IPS-NIHi11 (cell line): ENCODE measurements around the gene ENKD1.

Experiments
- DNase-seq: peaks from one replicate; pipeline ENCODE4 v3.0.0; 2012; ENCODE audit warnings: mixed read lengths, low spot score

Gene ENKD1

DNA sequence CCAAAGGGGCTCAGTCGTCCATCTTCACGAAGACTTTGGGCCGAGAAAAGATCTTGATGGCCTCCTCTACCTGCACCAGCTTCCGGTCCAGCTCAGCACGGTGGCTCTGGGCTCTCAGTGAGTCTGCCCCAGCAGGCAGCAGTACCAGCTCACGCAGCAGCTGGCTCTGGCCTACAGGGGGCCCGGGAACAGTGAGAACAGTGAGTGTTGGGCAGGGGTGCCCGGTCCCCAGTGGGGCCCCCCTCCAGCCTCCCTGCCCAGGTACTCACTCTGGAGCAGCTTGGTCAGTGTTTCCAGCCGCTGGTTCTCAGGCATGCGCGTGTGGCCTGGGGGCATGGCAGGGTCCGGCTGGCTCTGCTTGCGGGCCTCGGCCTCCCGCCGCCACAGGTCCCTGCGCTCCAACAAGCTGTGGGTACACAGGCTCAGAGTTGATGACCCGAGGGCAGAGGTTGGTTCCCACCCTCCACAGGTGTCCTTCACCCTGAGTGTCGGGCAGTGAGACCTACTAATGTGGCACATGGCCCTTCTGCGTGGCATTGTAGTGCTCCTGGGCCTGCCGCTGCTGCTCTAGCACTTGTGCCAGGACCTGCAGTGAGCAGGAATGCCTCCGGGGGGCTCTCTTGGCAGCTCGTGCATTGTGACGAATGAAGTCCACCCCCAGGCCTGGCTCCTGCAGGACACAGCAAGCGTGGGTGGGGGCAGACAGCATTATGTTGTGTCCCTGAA lies 3.2 kb downstream of the ENKD1 start:
- DNase-seq = no peak

DNA sequence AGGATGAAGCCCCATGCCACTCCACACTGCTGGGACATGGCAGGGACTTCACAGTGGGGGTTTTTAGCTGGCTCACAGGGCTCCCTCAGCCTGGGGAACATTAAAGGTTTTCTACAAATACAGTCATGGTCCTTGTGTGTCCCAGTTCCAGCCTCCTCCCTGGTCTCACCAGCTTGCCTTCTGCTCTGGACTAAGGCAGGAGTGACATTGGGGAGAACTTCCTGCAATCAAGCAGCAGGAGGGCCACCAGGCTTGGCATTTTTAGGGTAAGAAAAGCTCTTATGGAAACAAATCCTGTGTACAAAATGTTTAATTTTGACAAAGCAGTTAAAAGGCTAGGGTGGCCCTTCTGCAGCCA lies 3.9 kb downstream of the ENKD1 start:
- DNase-seq = no peak

DNA sequence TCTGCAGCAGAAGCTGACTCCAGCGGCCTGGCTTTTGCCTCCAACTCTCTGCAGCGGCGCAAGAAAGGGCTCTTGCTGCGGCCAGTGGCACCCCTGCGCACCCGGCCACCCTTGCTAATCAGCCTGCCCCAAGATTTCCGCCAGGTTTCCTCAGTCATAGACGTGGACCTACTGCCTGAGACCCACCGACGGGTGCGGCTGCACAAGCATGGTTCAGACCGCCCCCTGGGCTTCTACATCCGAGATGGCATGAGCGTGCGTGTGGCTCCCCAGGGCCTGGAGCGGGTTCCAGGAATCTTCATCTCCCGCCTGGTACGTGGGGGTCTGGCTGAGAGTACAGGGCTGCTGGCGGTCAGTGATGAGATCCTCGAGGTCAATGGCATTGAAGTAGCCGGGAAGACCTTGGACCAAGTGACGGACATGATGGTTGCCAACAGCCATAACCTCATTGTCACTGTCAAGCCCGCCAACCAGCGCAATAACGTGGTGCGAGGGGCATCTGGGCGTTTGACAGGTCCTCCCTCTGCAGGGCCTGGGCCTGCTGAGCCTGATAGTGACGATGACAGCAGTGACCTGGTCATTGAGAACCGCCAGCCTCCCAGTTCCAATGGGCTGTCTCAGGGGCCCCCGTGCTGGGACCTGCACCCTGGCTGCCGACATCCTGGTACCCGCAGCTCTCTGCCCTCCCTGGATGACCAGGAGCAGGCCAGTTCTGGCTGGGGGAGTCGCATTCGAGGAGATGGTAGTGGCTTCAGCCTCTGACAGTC lies 4.5 kb downstream of the ENKD1 start:
- no peak for DNase-seq

DNA sequence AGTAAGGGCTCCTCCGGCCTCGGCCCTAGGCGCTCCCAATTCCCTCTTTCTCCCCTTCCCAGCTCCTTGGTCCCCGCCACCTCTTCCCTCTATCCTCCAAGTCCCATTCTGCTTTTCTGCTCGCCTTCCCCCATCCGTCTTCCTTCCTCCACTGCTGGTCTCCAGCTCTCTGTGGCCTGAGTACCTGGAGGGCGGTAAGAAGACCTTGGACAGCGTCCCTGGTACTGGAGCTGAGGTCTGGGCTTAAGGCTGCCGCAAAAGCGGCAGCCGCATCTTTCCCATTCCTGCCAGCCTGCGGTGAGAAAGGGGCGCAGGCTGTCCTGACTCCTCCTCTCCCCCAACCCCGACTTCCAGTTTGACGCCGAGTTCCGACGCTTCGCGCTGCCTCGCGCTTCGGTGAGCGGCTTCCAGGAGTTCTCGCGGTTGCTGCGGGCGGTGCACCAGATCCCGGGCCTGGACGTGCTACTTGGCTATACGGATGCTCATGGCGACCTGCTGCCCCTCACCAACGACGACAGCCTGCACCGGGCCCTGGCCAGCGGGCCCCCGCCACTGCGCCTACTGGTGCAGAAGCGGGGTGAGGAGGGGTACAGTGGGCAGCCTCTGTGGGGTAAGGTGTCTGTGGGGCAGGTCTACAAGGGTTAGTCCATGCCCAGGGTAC lies 5.3 kb downstream of the ENKD1 start:
- peak; percentile 73 for DNase-seq

DNA sequence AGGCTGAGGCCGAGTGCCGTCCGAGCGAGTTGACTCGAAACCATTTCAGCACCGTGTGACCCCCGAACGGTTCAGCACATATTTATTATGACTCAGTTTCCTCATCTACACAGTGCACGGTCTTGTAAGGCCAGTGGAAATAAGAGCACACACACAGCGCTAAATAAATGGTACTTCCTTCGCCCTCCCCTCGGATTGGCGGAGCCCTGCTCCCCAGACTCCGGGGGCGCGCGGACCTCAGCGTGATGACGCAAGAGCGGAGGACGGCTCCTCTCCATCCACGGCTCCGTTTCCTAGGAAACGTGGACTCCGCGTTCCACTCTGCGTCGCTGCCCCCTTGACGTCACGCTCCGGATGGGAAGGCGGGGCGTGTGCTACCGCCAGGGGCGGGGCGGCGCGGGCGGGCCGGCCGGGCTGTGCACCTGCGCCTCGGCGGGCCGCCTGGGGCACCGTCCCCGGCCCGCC lies 6.0 kb downstream of the ENKD1 start, which contains the start of gene PARD6A:
Gene PARD6A, plus strand, starts transcription at position 397 of the 465 bp plus-strand sequence. CDS start 79 bp downstream, outside the sequence.
- peak; percentile 96 for DNase-seq

DNA sequence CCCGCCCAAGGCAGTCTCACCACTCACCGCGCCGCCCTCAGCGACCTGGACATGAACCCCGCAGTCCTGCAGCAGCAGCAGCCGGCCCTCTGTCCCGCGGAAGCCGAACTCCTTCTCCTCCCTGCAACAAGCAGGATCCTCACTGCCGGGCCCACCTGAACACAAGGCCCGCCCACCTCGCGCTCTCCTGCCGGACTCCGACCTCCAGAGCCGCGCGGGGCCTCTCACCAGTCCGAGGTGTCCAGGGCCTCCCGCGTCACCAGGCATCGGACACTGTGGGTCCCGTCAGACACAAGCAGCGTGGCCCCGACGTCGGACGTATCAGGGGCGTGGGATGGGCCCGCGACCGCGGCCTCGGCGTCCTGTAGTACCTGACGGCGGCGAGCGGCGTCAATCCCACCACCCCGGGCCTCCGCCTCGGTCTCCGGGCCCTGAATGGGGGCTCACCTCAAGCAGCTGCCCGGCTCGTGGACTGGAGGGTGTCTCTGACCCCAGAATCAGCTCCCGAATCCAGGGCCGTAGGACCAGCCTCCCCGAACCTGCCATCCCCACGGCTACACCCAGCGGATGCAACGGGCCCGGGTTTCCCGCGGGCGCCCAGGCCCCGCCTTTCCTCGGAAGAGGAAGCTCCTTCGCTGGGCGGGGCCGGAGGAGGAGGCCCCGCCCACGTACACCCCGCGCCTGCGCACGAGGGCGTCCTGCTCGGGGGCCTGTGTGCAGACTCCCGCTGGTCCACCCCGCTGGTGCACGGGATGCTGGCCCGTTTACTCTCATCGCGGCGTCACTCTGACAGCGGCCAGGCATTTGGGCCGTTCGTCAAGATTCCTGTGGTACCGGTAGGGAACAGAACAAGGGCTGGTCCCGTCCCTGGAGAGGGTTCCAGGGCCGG lies 6.6 kb downstream of the ENKD1 start, which contains the start of gene ACD:
Gene ACD, minus strand, starts transcription at position 586 of the 889 bp plus-strand sequence. Its CDS starts 40 bp downstream, at position 546.
- peak; percentile 97 for DNase-seq

DNA sequence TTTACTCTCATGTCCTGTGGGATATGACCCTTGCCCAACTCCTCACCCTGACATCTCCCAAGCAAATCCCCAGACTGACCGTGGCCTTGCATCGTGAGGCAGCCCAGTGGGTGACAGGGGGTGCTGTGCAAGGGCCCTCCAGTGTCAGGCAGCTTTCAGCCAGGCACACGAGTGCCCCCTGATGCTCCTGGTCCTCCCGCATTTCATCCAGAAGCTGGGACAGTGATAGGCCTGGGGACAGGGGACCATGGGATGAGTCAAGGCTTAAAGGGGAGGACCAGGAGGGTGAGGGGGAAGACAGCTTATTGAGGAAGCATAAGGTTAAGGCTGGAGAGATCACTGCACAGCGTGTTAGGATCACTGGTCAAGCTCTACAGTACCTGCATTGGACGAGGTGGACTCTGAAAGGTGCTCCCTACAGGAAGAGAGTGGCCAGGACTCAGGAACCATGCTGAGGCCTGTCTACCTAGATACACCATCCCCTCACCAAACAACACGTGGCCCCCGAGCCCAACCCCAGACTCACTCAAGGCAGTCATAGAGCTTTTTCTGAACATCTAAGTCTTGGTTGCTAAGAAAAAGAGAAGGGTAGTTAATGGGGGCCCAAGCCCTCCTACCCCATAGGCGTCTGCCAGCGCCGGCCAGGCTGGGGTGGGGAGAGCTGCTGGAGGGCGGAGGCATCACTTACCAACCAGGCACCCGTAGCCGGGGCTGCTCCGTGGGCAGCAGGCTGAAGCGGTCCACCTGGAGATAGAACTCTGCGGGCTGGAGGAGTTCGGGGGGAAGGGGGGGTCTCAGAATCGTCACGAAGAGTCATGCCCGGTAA lies 7.5 kb downstream of the ENKD1 start:
- DNase-seq = no peak

DNA sequence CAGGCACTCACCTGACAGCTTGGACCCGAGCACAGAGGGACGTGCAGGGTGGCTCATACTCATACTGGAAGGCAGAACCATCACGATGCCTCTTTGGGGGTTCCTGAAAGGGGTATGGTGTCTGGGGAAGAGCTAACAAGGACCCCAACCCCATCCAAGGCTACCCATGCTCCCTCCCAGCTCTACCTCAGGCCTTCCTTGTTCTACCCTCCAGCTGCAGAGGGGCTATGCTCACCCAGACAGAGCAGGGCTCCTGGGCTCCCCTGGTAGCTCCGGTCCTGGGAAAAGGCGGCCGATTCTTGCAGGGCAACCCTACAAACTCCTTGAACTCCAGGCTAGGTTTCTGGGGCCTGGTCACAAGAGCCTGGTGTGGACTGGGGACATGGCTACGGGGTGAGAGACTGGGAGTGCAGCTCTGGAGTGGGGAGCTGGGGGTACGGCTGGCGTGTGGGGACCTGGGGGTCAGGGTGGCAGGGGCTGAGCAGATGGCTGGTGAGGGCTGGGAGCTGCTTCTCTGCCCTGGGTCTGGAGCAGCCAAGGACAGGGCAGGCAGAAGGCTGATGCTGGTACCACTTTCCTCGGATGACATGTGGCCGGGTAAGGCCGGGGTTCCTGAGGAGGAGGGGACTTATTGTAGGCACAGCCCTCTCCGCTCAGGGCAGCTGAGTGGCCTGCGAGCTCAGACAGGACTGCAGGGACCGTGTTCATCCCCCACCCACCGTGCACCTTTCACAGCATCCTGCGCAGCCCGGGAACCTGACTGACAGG lies 8.6 kb downstream of the ENKD1 start:
- no peak for DNase-seq

DNA sequence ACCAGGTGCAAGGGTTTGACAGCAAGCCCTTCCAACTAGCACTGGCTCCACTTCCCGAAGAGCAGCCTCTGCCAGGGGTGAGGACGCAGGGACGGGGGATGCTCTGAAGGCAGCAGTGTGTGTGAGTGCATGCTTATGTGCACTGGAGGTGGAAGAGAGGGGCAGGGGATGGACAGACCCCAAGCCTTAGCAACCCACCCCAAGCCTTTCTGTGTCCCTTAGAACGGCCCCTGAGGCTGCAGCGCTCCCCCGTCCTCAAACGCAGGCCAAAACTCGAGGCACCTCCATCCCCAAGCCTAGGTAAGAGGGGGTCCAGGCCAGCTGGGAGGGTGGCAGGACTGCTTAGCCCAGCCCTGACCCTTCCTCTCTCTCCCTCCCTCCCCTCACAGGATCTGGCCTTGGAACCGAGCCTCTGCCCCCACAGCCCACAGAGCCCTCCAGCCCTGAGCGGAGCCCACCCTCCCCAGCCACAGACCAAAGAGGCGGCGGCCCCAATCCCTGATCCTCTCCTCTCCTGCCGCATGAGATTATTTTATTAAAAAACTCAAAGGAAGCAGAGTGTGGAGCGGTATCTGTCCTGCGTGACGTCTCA lies 9.4 kb downstream of the ENKD1 start:
- DNase-seq = no peak

DNA sequence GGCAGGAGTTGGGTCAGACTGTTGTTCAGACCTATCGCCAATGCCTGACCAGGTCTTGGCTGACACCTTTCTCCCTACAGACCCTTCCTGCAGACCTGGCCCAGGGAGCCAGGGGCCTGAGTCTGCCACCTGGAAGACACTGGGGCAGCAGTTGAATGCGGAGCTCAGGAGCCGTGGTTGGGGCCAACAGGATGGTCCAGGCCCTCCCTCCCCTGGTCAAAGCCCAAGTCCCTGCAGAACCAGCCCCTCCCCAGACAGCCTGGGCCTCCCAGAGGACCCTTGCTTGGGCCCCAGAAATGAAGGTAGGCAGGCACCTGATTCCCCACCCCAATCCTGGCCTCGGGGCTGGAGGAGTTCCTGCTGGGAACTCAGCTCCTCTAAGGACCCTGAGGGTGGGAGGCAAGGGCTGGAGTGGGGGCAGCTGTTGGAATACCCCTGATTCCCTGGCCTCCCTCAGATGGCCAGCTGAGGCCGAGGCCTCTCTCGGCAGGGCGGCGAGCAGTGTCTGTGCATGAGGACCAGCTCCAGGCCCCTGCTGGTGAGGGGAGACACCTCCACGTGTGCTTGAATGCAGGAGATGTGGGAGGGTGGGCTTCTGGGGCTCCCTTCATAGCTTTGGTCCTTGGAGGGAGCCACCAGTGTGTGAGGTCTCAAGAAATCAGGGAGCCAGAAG lies 10.1 kb downstream of the ENKD1 start:
- DNase-seq = no peak

DNA sequence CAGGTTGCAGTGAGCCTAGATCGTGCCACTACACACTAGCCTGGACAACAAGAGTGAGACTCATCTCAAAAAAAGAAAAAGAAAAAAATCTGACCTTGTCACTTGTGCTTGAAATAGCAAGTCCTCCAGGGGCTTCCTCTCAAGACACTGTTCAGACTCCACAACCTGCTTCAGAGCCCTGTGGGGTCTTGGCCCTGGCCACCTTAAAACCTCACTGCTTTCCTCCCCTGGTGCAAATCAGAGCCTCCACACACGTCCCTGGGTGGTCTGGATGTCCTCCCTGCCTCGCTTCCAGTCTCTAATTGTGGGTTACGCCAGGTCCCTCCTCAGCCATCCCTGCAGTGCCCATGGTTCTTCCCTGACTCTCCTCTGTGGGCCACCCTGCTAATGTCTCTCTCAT lies 11.2 kb downstream of the ENKD1 start:
- no peak for DNase-seq

DNA sequence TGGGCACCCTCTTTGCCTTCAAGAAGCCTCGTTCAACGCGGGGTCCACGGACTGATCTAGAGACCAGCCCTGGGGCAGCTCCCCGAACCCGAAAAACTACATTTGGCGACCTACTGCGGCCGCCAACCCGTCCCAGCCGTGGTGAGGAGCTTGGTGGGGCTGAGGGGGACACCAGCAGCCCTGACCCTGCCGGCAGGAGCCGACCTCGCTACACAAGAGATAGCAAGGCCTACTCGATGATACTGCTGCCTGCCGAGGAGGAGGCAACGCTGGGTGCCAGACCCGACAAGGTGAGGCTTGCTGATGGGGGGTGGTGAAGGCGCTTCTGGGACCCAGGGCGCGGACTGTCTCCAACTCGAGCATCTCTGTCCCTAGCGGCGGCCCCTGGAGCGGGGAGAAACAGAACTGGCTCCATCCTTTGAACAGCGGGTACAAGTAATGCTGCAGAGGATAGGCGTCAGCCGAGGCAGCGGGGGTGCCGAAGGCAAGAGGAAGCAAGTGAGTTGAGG lies 12.1 kb downstream of the ENKD1 start:
- no peak for DNase-seq

DNA sequence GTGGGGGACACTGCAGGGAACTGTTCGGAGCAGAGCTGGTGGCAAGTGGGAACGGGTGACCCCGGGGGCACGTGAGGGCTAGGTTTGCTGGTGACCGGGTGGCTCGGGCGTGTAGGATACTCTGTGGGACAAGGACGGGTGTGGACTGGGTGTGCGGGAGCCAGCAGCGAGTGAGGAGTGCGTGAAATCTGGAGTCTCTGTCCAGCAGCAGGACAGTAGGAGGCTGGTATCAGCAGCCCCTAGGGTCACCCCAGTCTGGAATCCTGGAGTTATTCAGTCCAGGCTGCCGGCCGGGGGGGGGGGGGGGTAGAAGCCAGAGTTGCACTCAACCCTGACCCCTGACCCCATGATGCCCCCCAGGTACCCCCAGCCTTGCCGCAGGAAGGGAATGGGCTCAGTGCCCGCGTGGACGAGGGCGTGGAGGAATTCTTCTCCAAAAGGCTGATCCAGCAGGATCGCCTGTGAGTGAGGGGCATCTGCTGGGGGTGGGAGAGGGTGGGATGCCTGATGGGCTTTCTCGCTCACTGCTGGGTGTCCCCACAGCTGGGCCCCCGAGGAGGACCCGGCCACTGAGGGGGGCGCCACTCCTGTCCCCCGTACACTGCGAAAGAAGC lies 12.7 kb downstream of the ENKD1 start:
- no peak for DNase-seq

DNA sequence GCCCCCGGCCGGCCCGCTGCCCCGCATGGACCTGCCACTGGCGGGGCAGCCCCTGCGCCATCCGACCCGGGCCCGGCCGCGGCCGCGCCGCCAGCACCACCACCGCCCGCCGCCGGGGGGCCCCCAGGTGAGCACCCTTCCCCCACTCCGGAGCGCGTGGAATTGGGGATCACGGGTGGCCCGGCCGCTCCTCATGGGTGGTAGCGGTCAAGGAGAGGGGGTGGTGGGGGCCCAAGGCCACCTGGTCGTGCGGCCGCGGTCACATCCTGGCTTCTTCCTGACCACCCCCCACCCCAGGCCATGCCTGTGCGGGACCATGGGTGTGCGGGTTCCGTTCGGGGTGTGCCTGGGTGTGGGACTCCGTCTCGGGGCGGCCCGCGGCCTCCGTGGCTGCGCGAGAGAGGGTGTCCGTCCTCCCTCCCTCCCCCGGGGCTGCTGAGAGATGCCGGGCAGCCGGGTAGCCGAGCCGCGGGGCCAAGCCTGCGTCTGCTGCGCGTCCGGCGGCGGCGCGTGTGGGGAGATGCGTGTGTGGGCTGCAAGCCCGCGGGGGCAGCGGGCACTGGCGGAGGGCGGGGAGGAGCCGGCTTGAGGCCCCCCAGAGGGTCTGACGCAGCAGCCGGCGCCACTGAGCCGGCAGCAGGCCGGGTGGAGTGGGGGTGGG lies 13.3 kb downstream of the ENKD1 start:
- DNase-seq = no peak

DNA sequence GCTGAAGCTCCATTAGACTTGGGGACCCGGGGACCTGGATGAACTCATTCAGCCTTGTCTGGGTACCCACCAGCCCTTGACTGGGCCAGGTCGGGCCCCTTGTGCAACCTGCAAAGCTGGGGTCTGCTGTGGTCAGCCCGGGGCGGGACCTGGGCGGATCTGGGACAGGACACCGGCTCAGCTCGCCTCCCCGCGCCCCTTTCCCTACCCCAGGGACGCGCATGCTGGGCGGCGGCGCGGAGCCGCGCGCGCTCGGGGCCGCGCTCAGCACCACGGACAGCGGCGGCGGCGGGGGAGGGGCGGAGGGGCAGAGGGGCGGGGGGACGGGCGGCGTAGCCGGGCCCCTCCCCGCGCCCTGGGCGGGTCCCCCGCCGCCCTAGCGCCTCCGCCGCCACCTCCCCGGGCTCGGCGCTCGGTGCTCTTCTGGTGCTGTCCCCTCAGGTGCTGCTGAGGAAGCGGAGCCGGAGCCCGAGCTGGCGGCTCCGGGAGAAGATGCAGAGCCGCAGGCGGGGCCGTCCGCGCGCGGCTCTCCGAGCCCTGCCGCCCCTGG lies 13.9 kb downstream of the ENKD1 start:
- DNase-seq = peak; percentile 98

DNA sequence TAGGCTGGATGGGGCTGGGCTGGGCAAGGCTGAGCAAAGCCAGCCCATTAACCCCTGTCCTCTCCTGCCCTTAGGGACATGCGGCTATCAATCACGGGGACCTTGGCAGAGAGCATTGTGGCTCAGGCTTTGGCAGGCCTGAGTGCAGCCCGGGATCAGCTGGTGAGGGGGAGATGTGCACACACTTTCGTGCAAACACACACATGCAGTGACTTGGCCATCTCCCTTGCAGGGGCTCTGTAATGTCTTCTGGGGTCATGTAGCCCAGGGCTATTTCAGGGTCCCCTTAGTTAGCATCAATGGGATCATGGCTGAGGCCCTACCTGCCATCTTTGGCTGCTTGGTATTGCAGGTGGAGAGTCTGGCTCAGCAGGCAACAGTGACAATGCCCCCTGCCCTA lies 14.7 kb downstream of the ENKD1 start:
- no peak for DNase-seq

DNA sequence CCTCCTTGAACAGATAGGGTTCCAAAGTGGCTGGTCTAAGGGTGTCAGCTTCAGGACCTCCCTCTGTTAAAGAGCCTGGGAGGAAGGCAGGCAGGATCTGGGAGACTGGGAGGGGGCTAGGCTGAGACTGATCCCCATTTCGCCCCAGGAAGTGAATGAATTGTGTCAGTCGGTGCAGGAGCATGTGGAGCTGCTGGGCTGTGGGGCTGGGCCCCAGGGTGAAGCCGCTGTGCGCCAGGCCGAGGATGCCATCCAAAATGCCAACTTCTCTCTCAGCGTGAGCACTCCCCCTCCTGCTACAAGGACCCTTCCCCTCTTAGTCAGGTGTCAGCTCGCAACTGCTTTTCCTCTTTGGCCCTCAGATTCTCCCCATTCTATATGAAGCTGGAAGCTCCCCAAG lies 15.5 kb downstream of the ENKD1 start:
- DNase-seq = no peak

DNA sequence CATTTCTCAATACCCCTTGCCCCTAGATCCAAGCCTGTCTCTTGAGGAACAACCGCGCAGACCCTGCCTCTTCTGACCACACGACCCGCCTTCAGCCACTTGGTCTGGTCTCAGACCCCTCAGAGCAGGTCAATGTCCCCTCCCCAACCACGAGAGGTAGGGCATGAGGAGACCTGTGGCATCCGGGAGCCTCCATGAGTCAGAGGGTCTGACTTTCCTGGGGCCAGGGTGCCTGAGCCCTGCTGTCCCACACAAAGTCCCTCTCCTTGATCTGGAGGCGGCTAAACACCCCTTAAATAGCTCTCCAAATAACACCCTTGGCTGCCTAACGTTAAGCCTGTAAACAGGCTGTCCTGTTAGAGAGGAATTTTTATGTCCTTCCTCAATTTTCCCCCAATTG lies 16.5 kb downstream of the ENKD1 start:
- no peak for DNase-seq
